T-helper 2 cell (primary cell): ENCODE measurements around the gene FHIP2A.

Source experiments
- DNase-seq, 5 experiments: peaks; one replicate each; pipeline versions ENCODE4 v3.0.0 to v3.0.0-alpha.2; 2012 to 2022

The FHIP2A gene

GRCh38 chr10:114857922-114858629 lies 36.5 kb downstream of the FHIP2A start:
- DNase-seq, result no peak

GRCh38 chr10:114859222-114859621 lies 37.6 kb downstream of the FHIP2A start:
- no peak for DNase-seq

GRCh38 chr10:114862456-114862855 lies 40.9 kb downstream of the FHIP2A start:
- DNase-seq, result no peak

GRCh38 chr10:114867365-114867764 lies 45.8 kb downstream of the FHIP2A start:
- no peak for DNase-seq

DNA sequence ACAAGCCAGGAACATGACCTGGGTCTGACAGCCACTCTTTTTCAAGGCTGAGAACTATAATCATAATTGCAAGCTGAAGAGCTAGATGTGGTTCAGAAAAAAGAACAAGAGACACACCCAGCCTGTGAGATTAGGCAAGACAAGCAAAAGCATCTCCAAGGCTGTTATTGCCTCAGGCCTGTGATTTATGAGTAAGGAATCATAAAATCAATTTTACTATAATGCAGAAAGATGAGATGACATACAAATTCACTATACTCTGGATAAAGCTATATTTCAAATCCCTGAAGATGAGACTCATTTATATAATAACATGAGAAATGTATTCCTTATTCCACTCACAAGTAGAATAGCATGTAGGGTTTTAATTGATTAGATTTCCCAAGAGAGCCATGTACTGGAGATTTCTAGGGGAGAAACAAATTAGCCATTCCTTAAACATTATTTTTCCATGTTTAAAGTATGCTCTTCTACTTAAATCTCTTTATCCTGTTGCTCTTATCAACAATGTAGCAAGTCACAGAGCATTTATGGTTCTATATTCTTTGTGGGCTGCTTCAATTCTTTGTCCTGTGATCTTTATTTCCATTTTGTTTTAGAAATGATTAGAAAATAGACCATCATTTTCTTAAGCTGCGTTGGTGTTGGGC lies 47.4 kb downstream of the FHIP2A start:
- no peak for DNase-seq

DNA sequence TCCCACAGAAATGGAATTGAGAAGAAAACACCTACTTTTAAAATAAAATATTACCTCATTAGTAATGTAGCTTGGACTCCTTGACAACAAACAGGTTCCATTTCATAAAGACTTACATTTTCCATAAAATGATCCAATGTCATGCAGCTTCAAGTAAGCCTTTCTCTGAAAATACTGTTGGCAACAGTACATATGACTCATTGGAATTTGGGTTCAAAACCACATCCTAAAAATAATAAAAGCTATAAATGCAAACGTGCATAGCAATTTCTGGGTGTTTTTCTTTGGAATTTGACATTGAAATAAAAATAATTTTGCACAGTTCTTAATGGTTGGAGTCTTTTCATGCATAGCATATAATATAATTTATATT lies 47.9 kb downstream of the FHIP2A start:
- no peak for DNase-seq

GRCh38 chr10:114870486-114870885 lies 48.9 kb downstream of the FHIP2A start:
- DNase-seq, result no peak

- no peak for DNase-seq
Measured at GRCh38 chr10:114871379-114871778, 49.8 kb downstream of the FHIP2A start.
